ENCODE measurements around the gene PSENEN.

- TF ChIP-seq, protein P1, sequence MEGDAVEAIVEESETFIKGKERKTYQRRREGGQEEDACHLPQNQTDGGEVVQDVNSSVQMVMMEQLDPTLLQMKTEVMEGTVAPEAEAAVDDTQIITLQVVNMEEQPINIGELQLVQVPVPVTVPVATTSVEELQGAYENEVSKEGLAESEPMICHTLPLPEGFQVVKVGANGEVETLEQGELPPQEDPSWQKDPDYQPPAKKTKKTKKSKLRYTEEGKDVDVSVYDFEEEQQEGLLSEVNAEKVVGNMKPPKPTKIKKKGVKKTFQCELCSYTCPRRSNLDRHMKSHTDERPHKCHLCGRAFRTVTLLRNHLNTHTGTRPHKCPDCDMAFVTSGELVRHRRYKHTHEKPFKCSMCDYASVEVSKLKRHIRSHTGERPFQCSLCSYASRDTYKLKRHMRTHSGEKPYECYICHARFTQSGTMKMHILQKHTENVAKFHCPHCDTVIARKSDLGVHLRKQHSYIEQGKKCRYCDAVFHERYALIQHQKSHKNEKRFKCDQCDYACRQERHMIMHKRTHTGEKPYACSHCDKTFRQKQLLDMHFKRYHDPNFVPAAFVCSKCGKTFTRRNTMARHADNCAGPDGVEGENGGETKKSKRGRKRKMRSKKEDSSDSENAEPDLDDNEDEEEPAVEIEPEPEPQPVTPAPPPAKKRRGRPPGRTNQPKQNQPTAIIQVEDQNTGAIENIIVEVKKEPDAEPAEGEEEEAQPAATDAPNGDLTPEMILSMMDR (IDR thresholded peaks at IDR 0.05): no peak
- no peak for TF ChIP-seq ZFX (IDR thresholded peaks at IDR 0.05; ENCODE audit: borderline replicate concordance)
Measured at GRCh38 chr19:35718345-35719041, 27.0 kb upstream of the PSENEN start.
